PC-9 (cell line): ENCODE data around the gene STK36.

Experiments used
- EZH2 ChIP-seq: fragments of 200-600 bp; sonication (generic); IDR thresholded peaks from 2 replicates; pipeline ENCODE4 v1.8.0; 2017; ENCODE audit warnings: antibody characterized with exemption, low read depth
- TF ChIP-seq, protein P1 (sequence below): fragments of 200-600 bp; sonication (generic); conservative IDR thresholded peaks from 2 replicates; pipeline ENCODE4 v1.6.1; 2017; ENCODE audit warnings: mixed run types, antibody characterized with exemption, mild to moderate bottlenecking, moderate library complexity

GRCh38 chr2:218701806-218702205 is 29.9 kb downstream of the STK36 start:
- TF ChIP-seq, protein P1, sequence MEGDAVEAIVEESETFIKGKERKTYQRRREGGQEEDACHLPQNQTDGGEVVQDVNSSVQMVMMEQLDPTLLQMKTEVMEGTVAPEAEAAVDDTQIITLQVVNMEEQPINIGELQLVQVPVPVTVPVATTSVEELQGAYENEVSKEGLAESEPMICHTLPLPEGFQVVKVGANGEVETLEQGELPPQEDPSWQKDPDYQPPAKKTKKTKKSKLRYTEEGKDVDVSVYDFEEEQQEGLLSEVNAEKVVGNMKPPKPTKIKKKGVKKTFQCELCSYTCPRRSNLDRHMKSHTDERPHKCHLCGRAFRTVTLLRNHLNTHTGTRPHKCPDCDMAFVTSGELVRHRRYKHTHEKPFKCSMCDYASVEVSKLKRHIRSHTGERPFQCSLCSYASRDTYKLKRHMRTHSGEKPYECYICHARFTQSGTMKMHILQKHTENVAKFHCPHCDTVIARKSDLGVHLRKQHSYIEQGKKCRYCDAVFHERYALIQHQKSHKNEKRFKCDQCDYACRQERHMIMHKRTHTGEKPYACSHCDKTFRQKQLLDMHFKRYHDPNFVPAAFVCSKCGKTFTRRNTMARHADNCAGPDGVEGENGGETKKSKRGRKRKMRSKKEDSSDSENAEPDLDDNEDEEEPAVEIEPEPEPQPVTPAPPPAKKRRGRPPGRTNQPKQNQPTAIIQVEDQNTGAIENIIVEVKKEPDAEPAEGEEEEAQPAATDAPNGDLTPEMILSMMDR = no peak
- TF ChIP-seq EZH2 = no peak
